VCaP (cell line): Measurements from ENCODE around the gene KIAA0825.

Experiments used
- H3K27ac ChIP-seq: fragments of 450-650 bp; 2 replicates; pipeline ENCODE4 v1.5.1; 2017
- CTCF ChIP-seq: fragments of 450-650 bp; conservative IDR thresholded peaks from 2 replicates; pipeline ENCODE4 v1.5.1; 2017; ENCODE audit warnings: mild to moderate bottlenecking, moderate library complexity

The KIAA0825 gene

DNA sequence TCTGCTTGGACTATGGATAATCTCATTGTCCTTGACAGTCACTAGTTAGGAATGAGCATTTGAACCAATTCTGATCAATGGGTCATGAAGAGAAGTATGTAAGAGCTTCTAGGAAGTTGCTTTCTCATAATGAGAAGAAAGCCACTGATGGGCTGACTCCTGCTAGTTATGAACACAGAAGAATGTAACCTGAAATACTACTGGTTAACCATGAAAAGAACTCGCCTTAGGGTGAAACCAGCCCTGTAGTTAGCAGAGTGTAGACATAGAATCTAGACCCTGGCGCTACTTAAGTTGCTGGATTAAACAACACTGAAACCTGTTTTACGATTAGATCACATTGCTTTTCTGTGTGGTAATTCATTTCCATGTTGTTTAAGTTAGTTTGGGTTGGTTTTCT lies 26.6 kb upstream of the KIAA0825 start:
- TF ChIP-seq CTCF, result no peak

DNA sequence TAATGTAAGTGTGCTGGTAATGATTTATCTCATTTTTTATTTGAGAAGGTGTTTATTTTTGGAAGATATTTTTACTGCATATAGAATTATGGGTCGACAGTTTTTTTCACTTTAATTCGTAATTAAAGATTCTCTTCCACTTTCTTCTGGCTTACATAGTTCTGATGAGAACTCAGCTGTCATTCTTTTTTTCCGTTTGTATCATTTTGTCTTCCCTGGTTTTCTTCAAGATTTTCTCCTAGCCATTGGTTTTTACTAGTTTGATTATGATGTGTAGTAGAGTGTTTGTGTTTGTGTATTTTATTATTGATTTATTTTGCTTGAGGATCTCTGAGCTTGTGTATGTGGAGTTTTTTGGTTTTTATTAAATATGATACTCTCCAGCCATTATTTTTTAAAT lies 21.8 kb upstream of the KIAA0825 start:
- H3K27ac ChIP-seq, result no peak overlapping the region

More for the DNA sequence above, 26.6 kb upstream of the KIAA0825 start:
- H3K27ac ChIP-seq, result no peak overlapping the region

DNA sequence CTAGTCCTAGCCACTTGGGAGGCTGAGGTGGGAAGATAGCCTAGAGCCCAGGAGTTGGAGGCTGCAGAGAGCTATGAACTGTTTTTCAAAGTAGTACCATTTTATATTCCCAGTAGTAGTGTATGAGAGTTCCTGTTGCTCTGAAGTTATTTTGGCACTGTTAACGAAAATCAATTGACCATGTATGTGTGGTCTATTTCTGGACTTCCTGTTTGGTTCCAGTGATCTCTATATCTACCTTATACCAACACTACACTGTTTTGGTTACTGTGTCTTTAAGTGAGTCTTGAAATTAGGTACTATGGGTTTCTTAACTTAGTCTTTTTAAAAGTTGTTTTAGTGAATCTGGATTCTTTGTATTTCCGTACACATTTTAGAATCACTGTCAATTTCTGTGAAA lies 13.6 kb upstream of the KIAA0825 start:
- no peak for TF ChIP-seq CTCF
- H3K27ac ChIP-seq, result no peak overlapping the region

More for the DNA sequence above, 21.8 kb upstream of the KIAA0825 start:
- no peak for TF ChIP-seq CTCF

- TF ChIP-seq CTCF, result no peak
- no peak overlapping the region for H3K27ac ChIP-seq
Observed at GRCh38 chr5:94627191-94627590, 8.8 kb upstream of the KIAA0825 start.

DNA sequence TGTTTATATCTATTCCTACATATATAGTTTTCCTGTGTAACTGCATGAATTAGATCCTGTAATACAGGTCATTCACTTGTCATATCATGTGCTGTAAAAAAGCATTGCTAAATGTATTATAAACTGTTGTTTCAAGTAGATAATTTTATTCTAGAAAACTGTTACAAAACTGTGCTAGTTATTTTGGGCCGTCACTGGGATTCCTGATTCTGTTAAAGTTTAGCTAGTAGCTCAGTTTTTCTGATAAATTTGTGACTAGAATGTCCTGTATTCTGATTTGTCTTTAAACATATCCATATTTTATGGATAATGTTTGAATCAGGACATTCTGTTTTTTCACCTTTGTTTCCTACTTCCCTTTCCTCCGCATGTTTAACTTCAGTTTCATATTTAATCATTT lies 5.5 kb upstream of the KIAA0825 start:
- H3K27ac ChIP-seq, result no peak overlapping the region
- TF ChIP-seq CTCF, result no peak

GRCh38 chr5:94623011-94623410 lies 4.6 kb upstream of the KIAA0825 start:
- H3K27ac ChIP-seq, result no peak overlapping the region
- TF ChIP-seq CTCF, result no peak

DNA sequence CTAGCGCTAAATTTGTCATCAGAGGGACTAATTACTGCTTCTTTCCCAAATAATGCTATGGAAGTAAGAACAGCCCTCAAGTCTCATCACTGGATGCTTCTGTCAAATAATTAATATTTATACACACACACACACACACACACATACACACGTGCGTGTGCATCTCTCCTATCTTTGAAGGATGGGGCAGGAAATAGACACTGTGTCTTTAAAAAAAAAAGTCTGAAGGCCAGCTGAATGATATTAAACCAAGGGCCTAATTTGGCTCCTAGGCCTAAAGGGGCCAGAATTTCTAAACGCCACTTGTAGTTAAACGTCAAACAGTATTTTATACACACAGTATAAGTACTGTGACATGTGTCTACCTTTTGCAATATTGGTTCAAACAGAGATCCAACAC lies 3.4 kb upstream of the KIAA0825 start:
- TF ChIP-seq CTCF, result no peak
- no peak overlapping the region for H3K27ac ChIP-seq

- no peak overlapping the region for H3K27ac ChIP-seq
- TF ChIP-seq CTCF, result no peak
Observed at GRCh38 chr5:94620256-94620655, 1.9 kb upstream of the KIAA0825 start.
